DMS53 treated with DMSO at 0.1 percent for 48 hours (cell line): ENCODE data around the gene ZNF440.

ENCODE experiments used
- DNase-seq: peaks from one replicate; lab custom pipeline; 2025; ENCODE audit not compliant: unreplicated experiment; lab: John Stamatoyannopoulos, UW

The ZNF440 gene

GRCh38 chr19:11882606-11883005 is 68.5 kb downstream of the ZNF440 start:
- DNase-seq = no peak
